Spleen (tissue), 13 donors: Measurements from ENCODE around the gene ABCA13. TPM values are rescaled to one million over a fixed set of nuclear protein-coding genes. Genes with fewer than 3 reads are reported as not detected.

Experiments used
- DNase-seq: peaks from one replicate; pipeline ENCODE4 v3.0.0-alpha.2; 2020
- H3K27ac ChIP-seq, 8 donors: fragments of 200-600 bp; sonication (generic) in 7 of 8; 1 replicate in 4 of 8; 2 replicates in 4 of 8; pipeline versions ENCODE4 v1.5.0 to v1.8.0; 2016 to 2021; ENCODE audit warnings: inconsistent platforms in 4 of 8, mild to moderate bottlenecking in 4 of 8, moderate library complexity in 1 of 8
- H3K27me3 ChIP-seq, 7 donors: fragments of 200-600 bp; sonication (generic) in 6 of 7; replicated peaks in 1 of 7; 1 replicate in 4 of 7; 2 replicates in 3 of 7; pipeline versions ENCODE4 v1.5.0 to v1.8.0; 2016 to 2021; ENCODE audit warnings: inconsistent platforms in 3 of 7, mild to moderate bottlenecking in 1 of 7
- H3K36me3 ChIP-seq, 6 donors: fragments of 200-600 bp; sonication (generic) in 5 of 6; 1 replicate in 4 of 6; 2 replicates in 2 of 6; pipeline versions ENCODE4 v1.5.0 to v1.8.0; 2016 to 2021; ENCODE audit warnings: inconsistent platforms in 2 of 6
- H3K4me1 ChIP-seq, 6 donors: fragments of 200-600 bp; sonication (generic) in 5 of 6; 1 replicate in 3 of 6; 2 replicates in 3 of 6; pipeline versions ENCODE4 v1.5.0 to v1.8.0; 2016 to 2021; ENCODE audit warnings: inconsistent platforms in 3 of 6
- H3K4me3 ChIP-seq, 8 donors: fragments of 200-600 bp; sonication (generic) in 7 of 8; 1 replicate in 4 of 8; 2 replicates in 4 of 8; pipeline versions ENCODE4 v1.5.0 to v1.8.0; 2016 to 2021; ENCODE audit warnings: inconsistent platforms in 4 of 8, mild to moderate bottlenecking in 4 of 8, moderate library complexity in 2 of 8
- H3K9me3 ChIP-seq, 8 donors: fragments of 200-600 bp; sonication (generic) in 7 of 8; 1 replicate in 4 of 8; 2 replicates in 4 of 8; pipeline versions ENCODE4 v1.5.0 to v1.8.0; 2016 to 2021; ENCODE audit warnings: inconsistent platforms in 4 of 8
- POLR2A ChIP-seq, 3 donors: fragments of 450-650 bp; IDR thresholded peaks; one replicate each; pipeline ENCODE4 v1.5.1; 2017; ENCODE audit warnings: antibody characterized with exemption in 3 of 3, mild to moderate bottlenecking in 1 of 3
- POLR2AphosphoS5 ChIP-seq, 3 donors: sonication (generic); formaldehyde crosslinking; IDR thresholded peaks; one replicate each; pipeline ENCODE4 v1.5.1; 2017; ENCODE audit warnings: antibody characterized with exemption in 3 of 3
- WGBS, 5 donors: extraction: QIAGEN DNeasy Blood & Tissue Kit in 3 of 5; methylation state at CpG; one replicate each; pipeline versions ENCODE4 v1.1.5 to v1.1.7; 2013 to 2018; 5-methylcytosine and 5-hydroxymethylcytosine counted together
- intact Hi-C: fragments of 100-400 bp; cut with DNase I; formaldehyde crosslinking; loops from one replicate; pipeline ENCODE4 v1.15.0; 2023; ENCODE audit warnings: low total_unique reads
- long read RNA-seq, 2 donors: transcript quantifications; one replicate each; lab custom pipeline, GENCODE V29; 2026
- polyA plus RNA-seq, 3 donors: library from polyadenylated mRNA; stranded (reverse); fragments of 200-250 nt; gene quantifications; one replicate each; pipeline ENCODE4 v1.2.1, GENCODE V29; 2013
- total RNA-seq, 7 donors: library from RNA; depleted of rRNA in 3 of 7; stranded (reverse); fragments of >200 nt in 3 of 7; fragmentation: NEBNext Ultra II Directional in 4 of 7; extraction: Animal tissue kit (Norgen Biotek cat#: 25700) in 4 of 7; gene quantifications; one replicate each; pipeline versions ENCODE4 v1.1.0 to v1.2.1, GENCODE V29; 2016 to 2021
- TF ChIP-seq, protein P1 (sequence below), 11 experiments: fragments of 200-600 bp in 7 of 11; fragments of 450-650 bp in 4 of 11; sonication (generic) in 4 of 11; IDR thresholded peaks in 8 of 11; conservative IDR thresholded peaks in 3 of 11; 1 replicate in 7 of 11; 2 replicates in 4 of 11; pipeline versions ENCODE4 v1.4.0 to v1.8.0; 2016 to 2021; ENCODE audit warnings: antibody characterized with exemption in 11 of 11, inconsistent platforms in 4 of 11, mild to moderate bottlenecking in 1 of 11
- donor health status: healthy with polysubstance abuse.
- donor health status: DM: no; HTN: no; CAD: no; lungs with moderate emphysema.
- donor health status: DM: no; HTN: no; CAD: no.
- donor health status: Bipolar disorder and iron deficiency.
- donor health status: healthy.
- donor health status: DM: no; HTN: no; CAD: no.
- donor health status: DM: yes; HTN: yes; CAD: no.

ABCA13 gene, protein sequence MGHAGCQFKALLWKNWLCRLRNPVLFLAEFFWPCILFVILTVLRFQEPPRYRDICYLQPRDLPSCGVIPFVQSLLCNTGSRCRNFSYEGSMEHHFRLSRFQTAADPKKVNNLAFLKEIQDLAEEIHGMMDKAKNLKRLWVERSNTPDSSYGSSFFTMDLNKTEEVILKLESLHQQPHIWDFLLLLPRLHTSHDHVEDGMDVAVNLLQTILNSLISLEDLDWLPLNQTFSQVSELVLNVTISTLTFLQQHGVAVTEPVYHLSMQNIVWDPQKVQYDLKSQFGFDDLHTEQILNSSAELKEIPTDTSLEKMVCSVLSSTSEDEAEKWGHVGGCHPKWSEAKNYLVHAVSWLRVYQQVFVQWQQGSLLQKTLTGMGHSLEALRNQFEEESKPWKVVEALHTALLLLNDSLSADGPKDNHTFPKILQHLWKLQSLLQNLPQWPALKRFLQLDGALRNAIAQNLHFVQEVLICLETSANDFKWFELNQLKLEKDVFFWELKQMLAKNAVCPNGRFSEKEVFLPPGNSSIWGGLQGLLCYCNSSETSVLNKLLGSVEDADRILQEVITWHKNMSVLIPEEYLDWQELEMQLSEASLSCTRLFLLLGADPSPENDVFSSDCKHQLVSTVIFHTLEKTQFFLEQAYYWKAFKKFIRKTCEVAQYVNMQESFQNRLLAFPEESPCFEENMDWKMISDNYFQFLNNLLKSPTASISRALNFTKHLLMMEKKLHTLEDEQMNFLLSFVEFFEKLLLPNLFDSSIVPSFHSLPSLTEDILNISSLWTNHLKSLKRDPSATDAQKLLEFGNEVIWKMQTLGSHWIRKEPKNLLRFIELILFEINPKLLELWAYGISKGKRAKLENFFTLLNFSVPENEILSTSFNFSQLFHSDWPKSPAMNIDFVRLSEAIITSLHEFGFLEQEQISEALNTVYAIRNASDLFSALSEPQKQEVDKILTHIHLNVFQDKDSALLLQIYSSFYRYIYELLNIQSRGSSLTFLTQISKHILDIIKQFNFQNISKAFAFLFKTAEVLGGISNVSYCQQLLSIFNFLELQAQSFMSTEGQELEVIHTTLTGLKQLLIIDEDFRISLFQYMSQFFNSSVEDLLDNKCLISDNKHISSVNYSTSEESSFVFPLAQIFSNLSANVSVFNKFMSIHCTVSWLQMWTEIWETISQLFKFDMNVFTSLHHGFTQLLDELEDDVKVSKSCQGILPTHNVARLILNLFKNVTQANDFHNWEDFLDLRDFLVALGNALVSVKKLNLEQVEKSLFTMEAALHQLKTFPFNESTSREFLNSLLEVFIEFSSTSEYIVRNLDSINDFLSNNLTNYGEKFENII (N-terminal part only)
- total RNA-seq (10 to 100 TPM in 2 of 7 donors, 1 to 10 TPM in 3, under 1 TPM in 2; 0.55 to 19.0 (median 4.2) TPM), polyA plus RNA-seq (under 1 TPM; 0.02 to 0.10 (median 0.03) TPM)
- long read RNA-seq, donor 1: 0 reads
- long read RNA-seq, donor 2: 0 reads

DNA sequence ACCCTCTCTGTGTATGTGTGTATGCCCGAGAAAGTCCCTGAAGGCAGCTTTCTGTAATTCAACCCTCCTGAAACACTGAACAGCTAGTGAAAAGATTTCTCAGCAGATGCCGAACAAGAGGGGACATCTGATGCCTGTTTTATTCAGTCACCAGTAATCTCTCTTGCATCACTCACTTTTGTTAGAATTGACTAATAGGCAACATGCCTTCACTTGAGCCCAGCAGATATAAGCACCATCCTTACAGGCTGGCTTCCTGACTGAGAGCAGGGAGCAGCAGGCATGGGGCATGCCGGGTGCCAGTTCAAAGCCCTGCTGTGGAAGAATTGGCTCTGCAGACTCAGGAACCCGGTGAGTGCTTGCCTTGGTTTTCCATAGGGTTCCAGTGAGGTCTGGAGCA lies at the start of gene ABCA13:
ABCA13 (plus strand) TSS at position 257 of the 400 bp plus-strand sequence; CDS start at position 283, 26 bp downstream.
- no peaks in the 10 kb centered on the region for H3K36me3 ChIP-seq
- H3K27ac ChIP-seq: peak within 1 kb of the TSS in 1 of 8 donors; percentile 35
- H3K27me3 ChIP-seq: no peaks in the 10 kb centered on the region
- intact Hi-C loops: no loop called here
- no peak for TF ChIP-seq POLR2A (IDR thresholded peaks at IDR 0.05)
- TF ChIP-seq POLR2AphosphoS5 (IDR thresholded peaks at IDR 0.05): no peak
- H3K9me3 ChIP-seq: no peaks in the 10 kb centered on the region
- DNase-seq: no peak
- WGBS, 5 donors: 52 to 85% (median 74%) methylated on average over 4 of the region's 4 CpGs
- H3K4me1 ChIP-seq: no peaks in the 10 kb centered on the region
- no peak within 1 kb of the TSS for H3K4me3 ChIP-seq

DNA sequence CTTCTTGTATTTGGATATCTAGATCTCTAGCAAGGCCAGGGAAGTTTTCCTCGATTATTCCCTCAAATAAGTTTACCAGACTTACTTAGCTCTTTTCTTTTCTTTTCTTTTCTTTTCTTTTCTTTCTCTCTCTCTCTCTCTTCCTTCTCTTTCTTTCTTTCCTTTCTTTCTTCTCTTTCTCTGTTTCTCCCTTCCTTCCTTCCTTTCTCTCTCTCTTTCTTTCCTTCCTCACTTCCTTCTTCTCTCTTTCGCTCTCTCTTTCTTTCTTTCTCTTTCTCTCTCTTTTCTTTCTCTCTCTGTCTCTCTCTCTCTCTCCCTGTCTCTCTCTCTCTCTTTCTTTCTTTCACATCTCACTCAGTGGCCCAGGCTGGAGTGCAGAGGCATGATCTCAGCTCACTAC lies 45.2 kb upstream of the ABCA13 start:
- H3K27me3 ChIP-seq: no peaks in the 10 kb centered on the region
- 87 to 100% (median 92%) methylated on average over 2 of the region's 2 CpGs for WGBS, 5 donors
- DNase-seq: no peak
- no peaks in the 10 kb centered on the region for H3K36me3 ChIP-seq
- no peak overlapping the region for H3K27ac ChIP-seq
- intact Hi-C loops: no loop called here
- peaks cover 0 to 22% (median 10%) of the 10 kb centered on the region in 8 donors for H3K9me3 ChIP-seq
- TF ChIP-seq POLR2A (IDR thresholded peaks at IDR 0.05) (no peak), POLR2AphosphoS5 (IDR thresholded peaks at IDR 0.05) (no peak)
- TF ChIP-seq, protein P1, sequence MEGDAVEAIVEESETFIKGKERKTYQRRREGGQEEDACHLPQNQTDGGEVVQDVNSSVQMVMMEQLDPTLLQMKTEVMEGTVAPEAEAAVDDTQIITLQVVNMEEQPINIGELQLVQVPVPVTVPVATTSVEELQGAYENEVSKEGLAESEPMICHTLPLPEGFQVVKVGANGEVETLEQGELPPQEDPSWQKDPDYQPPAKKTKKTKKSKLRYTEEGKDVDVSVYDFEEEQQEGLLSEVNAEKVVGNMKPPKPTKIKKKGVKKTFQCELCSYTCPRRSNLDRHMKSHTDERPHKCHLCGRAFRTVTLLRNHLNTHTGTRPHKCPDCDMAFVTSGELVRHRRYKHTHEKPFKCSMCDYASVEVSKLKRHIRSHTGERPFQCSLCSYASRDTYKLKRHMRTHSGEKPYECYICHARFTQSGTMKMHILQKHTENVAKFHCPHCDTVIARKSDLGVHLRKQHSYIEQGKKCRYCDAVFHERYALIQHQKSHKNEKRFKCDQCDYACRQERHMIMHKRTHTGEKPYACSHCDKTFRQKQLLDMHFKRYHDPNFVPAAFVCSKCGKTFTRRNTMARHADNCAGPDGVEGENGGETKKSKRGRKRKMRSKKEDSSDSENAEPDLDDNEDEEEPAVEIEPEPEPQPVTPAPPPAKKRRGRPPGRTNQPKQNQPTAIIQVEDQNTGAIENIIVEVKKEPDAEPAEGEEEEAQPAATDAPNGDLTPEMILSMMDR (IDR thresholded peaks at IDR 0.05 in 8 of 11, conservative IDR thresholded peaks at IDR 0.05 in 3 of 11): no peak
- H3K4me1 ChIP-seq: no peaks in the 10 kb centered on the region
- H3K4me3 ChIP-seq: no peak overlapping the region

DNA sequence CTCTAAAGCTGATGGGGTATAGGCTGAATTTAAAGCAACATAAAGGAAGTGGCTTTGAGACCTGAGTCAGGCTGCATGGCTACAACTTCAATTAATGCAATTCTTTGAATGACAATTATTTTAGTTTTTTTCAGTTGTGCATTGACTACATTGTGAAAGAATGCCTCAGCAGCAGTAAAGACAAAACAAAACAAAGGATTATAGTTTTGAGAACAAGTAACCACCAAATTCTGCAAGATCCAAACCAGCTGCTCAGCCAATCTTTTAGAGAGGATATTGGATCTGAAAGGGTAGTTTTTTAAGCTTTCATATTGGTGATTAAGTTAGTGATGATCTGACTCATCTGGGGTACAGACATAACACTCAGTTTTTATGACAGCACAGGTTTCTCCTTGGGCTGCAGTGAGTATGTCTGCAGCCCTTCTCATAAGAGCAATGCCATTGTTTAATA lies 40.6 kb upstream of the ABCA13 start:
- Histone ChIP-seq H3K27ac (no peak overlapping the region), H3K27me3 (no peaks in the 10 kb centered on the region), H3K4me3 (no peak overlapping the region), H3K36me3 (no peaks in the 10 kb centered on the region), H3K9me3 (peaks cover 0 to 16% (median 6%) of the 10 kb centered on the region in 8 donors), H3K4me1 (no peaks in the 10 kb centered on the region)
- DNase-seq: no peak
- intact Hi-C loops: no loop called here
- TF ChIP-seq, protein P1 (IDR thresholded peaks at IDR 0.05 in 8 of 11, conservative IDR thresholded peaks at IDR 0.05 in 3 of 11): no peak
- no peak for TF ChIP-seq POLR2AphosphoS5 (IDR thresholded peaks at IDR 0.05)
- TF ChIP-seq POLR2A (IDR thresholded peaks at IDR 0.05): no peak

DNA sequence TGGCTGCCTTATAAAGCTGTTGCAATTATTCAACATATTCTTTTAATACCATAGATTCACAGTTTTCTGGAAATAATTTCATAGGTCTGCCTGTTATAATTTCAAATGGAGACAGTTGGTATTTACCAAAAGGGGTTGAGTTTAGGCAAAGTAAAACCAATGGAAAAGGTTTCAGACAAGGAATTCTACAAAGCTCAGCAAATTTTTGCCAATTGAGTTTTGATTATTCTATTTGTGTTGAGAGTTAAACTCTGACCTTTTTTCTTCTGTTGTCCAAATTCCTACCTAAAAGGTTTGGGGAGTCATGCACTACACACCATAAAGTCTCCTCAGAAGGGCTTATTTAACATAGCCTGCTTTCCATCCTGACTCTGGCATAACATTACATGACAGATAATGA lies 38.5 kb upstream of the ABCA13 start:
- TF ChIP-seq POLR2A (IDR thresholded peaks at IDR 0.05) (no peak), POLR2AphosphoS5 (IDR thresholded peaks at IDR 0.05) (no peak)
- TF ChIP-seq, protein P1 (IDR thresholded peaks at IDR 0.05 in 8 of 11, conservative IDR thresholded peaks at IDR 0.05 in 3 of 11): no peak
- no peak overlapping the region for H3K4me3 ChIP-seq
- intact Hi-C loops: no loop called here
- DNase-seq: no peak
- peaks cover 0 to 11% (median 5%) of the 10 kb centered on the region in 8 donors for H3K9me3 ChIP-seq
- no peaks in the 10 kb centered on the region for H3K27me3 ChIP-seq
- H3K27ac ChIP-seq: no peak overlapping the region
- no peaks in the 10 kb centered on the region for H3K36me3 ChIP-seq
- H3K4me1 ChIP-seq: no peaks in the 10 kb centered on the region
